CD4-positive, alpha-beta T cell treated with Interleukin-21 for 1 hour (primary cell): ENCODE results near the gene PAX9.

ENCODE experiments used
- DNase-seq: peaks from one replicate; pipeline ENCODE4 v3.0.0-alpha.2; 2020

The PAX9 gene

GRCh38 chr14:36661506-36662257 lies at the start of gene PAX9:
PAX9 (plus strand) TSS chr14:36661860; CDS start chr14:36662090, 230 bp downstream.
- peak; percentile 47 for DNase-seq

DNA sequence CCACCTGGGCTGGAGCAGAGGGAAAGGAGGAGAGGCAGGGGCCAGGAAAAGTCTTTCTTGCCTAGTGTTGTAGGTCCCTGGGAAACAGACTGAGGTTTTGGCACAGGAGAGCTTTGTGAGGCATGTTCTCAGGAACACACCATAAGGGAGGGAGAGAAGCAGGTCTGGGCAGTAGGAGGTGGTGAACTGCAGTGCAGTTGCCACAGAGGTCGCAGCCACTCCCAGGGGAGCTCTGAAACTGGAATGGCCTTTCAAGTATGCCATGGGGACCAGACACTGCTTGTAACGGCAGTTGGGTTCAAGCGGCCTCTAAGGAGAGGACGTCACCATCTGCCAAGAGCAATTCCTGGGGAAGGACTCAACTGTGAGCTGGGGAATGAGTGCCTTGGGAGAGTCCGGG lies 43.8 kb upstream of the PAX9 start:
- no peak for DNase-seq

DNA sequence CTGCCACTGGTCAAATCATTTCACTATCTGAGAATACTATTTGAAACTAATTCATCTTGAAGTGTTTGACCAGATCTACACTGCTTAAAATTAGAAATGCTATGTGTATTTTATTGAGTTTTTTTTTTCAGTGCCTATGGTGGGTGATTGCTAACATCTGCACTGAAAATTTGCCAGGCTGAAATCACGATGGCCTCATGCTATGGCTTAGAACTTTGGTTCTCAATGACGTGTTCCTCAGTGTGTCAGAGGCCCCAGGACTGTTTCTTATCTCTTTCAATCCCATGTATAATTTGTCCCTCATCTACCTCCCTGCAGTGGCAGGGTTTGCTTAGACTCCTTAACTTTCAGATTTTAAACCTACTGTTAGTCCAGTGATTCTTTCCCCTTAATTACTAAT lies 43.0 kb upstream of the PAX9 start:
- no peak for DNase-seq

GRCh38 chr14:36619131-36619530 lies 42.5 kb upstream of the PAX9 start:
- no peak for DNase-seq

DNA sequence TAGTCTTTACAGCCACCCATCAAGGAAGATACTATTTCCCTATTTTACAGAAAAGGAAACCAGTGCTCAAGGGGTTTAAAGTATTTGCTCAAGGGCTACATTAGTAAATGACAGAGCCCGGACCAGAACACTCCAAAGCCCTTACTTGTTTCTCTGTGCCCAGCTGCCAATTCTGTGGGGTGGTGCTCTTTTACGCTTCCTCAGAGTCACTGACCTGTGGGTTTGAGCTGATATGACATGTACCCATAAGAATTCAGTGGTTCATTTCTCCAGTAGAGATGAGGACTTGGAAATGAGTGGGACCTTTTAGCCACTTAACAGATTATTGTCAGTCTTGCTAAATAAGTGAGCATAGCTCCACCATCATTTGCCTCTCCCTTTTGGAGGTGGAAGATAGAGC lies 41.8 kb upstream of the PAX9 start:
- DNase-seq: no peak

DNA sequence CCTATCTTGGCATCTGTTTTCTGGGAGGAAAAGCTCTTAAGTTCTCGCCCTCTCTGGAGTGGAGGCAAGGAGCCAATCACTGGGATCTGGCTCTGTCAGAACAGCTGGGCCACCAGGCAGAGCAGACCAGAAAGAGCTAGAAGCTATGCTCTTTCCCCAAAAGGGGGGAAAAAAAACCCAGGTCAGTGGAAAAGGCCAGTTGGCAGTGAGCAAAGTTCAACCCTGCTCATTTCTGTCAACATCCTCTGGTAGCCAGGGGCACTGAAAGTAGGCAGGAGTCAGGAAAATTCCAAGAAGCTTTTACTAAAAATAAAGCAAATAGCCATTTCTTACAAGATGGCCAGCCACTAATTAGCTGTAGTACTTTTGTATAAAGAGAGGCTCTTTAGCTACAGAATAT lies 36.6 kb upstream of the PAX9 start:
- no peak for DNase-seq

DNA sequence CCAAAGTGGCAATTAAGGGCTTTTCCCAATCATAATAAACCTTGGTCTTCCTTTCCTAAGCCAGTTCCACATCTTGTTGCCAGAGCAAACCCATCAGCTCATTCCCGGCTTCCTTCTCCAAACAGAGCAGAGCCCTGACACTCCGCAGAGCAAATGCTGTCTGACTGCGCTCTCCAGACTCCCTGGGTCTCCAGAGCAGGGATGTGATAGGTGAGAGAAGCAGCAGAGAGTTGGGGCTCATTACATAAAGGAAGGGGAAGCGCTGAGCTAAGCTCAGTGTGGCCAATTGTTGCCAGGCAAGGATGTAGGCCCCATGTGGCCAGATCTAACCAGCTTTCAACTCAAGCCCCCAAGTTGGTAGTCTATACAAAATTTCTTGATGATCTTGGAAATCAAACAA lies 36.2 kb upstream of the PAX9 start:
- DNase-seq: no peak

GRCh38 chr14:36626151-36626550 lies 35.5 kb upstream of the PAX9 start:
- no peak for DNase-seq

DNA sequence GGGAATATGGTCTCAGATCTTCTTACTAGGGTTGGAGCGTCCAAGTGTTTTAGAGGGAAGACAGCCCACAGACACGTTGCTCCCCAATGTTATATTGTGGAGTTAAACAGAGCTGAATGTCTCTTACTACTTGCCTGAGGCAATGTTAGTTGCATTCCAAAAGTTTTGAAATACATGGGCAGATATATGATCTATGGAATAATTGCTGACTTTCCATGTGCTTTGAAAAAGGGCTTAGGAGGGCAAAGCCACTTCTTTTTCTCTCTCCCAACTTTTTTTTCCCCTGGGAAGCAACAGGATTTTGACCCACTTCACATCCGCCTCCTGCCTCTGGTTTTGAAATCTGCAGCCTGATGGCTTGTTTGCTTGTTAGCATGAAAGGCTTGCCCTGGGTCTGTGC lies 33.7 kb upstream of the PAX9 start:
- no peak for DNase-seq

DNA sequence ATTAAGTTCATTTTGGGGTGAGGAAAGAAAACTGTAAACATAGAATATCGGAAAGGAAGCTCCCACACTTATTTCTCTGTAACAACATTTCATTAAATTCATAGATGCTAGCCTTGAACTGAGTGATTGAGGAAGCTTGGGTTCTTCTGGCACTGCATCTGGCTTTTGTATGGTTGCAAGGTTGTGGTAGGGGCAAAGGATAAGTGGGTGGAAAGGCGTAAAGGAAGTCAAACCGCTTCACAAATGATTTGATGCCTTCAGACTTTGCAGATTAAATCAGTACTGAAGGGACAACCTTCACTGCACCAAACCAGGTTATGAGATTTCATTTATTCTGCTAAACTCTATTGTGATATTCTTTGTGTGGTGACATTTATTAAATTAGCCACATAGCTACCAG lies 28.1 kb upstream of the PAX9 start:
- DNase-seq: no peak

- no peak for DNase-seq
Observed at GRCh38 chr14:36646664-36647416, 14.8 kb upstream of the PAX9 start.

- no peak for DNase-seq
Observed at GRCh38 chr14:36647417-36647823, 14.2 kb upstream of the PAX9 start.

- DNase-seq: no peak
Observed at GRCh38 chr14:36647824-36648753, 13.6 kb upstream of the PAX9 start.

GRCh38 chr14:36649872-36650650 lies 11.6 kb upstream of the PAX9 start:
- no peak for DNase-seq

DNA sequence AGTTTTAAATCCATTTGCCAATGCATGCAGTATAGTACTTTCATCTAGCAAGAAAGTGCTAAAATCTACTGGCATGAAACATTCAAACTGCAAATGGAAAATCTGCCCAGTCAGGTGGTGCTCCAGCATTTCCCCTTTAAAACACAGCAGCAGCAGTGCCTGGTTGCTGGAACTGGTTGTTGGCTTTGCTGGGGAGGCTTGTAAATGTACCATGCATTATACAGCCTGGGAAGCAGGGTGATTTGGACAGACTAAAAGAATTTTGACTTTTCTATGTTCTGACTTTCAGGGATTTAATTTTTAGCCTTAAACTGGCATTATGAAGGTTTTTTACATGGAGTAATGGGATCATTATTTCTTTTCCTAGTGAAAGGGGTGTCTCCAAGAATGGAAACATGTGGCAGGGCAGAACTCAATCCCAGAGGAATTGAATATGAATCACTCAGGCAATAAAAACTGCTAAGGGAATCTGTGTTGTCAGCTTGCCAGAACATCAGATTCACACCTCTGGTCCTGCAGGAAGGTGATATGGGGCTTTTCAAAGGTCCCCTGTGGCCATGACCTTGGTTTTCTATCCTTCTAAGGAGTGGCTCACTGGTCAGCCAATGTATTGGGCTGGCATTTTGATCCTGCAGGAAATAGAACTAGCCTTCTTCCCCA lies 9.0 kb upstream of the PAX9 start:
- DNase-seq: no peak

DNA sequence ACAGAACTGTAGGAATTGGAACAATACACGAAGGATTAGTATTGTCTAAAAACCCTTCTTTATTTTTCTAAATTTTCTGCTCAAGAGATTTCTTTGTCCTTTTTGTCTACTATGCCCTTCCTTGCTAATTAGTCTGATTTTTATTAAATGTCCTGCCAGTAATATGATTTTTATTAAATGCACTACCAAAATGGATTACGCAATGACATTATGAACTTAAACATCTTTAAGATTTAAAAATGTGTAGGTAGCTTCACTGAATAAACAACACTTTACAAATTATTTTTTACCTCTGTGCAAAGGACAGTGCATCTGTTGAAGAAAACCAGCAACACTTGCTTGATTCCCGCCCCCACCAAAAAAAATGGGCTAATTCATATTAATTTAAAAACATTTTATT lies 8.2 kb upstream of the PAX9 start:
- no peak for DNase-seq

DNA sequence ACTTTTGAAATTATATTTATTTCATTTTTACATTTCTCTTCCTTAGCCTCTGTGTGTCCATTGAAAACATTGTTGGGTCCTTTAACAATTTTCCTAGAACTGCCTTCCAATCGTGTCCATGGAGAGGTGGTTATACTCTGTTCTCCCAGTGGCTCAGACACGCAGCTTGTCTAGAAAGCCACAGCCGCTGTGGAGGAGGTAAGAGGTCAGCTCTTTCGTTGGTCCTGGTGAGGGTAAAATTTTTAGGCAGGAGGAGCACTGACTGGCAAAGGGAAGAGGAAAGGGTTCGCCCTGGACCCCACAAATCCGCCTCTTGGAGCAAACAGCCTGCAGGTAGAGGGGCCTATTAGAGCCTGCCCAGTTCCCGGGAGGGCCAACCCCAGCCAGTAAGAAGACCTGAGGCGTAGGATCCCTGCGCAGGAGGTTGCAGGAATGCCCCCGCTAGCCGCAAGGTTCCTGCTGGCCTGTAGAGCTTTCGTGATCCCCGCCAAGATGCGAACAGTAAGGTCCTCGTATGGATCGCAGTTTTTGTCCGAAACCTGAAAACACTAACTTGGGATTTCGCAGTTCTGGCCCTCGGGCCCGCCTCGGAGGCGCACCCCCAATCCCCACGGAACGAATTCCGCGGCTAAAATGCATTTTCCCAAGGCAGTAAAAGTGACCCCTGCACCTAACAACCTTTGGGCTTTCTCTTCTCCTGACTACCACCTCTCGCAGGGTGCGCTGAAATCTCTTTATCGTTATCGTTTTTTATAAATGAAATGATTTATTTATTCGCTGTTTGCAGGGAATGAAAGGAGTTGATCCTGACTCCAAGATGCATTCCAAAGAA lies 7.5 kb upstream of the PAX9 start:
- DNase-seq: no peak

DNA sequence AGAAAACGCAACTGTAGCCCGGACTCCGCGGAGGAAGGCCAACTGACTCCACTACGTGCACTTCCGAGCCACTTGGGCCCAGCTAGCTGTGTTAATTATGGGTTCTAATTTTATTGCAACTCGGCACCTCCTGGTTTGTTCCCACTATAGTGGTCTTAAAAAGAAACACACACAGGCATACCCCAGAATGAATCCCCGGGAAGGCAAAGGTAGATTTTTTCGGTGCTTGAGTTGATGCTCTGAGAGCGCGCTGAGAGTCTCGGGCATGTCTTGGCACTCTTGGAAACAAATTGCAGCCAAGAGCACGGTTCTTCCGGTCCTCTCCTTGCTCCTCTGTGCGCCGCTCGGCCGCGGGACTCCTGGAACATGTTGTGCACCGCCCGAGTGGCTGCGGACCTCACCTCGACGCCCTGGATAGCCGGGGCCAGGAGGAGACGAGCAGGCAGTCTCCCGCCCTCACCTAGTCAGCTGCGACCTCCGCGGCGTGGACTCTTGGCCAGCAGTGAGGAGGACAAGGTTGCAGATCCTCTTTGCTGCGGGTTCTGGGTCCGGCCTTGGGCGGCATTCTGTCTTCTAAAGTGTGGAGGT lies 6.8 kb upstream of the PAX9 start:
- no peak for DNase-seq

DNA sequence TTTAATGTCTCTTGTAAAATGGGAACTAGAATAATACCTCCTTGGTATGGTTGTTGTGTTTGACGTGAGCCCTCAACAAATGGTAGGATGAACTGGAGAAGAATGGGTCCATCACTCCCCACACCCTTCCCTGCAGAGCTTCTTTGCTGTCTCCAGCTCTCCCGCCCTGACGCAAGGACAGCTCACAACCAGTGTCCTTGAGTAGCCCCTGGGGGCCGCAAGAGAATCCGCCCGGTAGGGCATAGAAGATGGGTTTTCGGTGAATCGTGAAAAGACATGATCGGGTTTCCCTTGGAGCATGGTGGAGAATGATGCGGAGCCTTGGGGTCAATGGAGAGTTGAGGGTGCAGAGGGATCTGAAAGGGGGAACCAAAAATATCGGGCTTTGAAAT lies 6.1 kb upstream of the PAX9 start:
- no peak for DNase-seq

GRCh38 chr14:36655963-36656686 lies 5.5 kb upstream of the PAX9 start:
- no peak for DNase-seq
